H1 (cell line): Measurements from ENCODE around the gene FBXL16. TPM values are rescaled to one million over a fixed set of nuclear protein-coding genes. Genes with fewer than 3 reads are reported as not detected.
A peak's percentile ranks its signal among the peaks of the same experiment; 100 is the strongest.

Experiments used
- CTCF ChIA-PET: fragments of 300-600 bp; sonication (Branson Sonifier 250); formaldehyde crosslinking; loops from one replicate; lab custom pipeline; 2021; ENCODE audit not compliant: partially characterized antibody; lab: Charles Lee
- POLR2A ChIA-PET: fragments of 300-600 bp; sonication (Branson Sonifier 250); formaldehyde crosslinking; loops from one replicate; lab custom pipeline; 2021; ENCODE audit warnings: inconsistent platforms; ENCODE audit not compliant: partially characterized antibody; lab: Charles Lee
- DNase-seq, 2 experiments: peaks; one replicate each; pipeline versions ENCODE4 v3.0.0 to v3.0.0-alpha.2; 2010 to 2022; ENCODE audit warnings: low spot score in 2 of 2, low read depth in 1 of 2, mixed read lengths in 1 of 2
- FAIRE-seq: peaks from 2 replicates; lab custom pipeline; 2011; peaks lifted over from hg19 to GRCh38; lab: Jason Lieb, UNC
- H2AFZ ChIP-seq: 2 replicates; pipeline ENCODE4 v1.8.1; 2012; ENCODE audit warnings: low read length, inconsistent platforms
- H2AK5ac ChIP-seq: 2 replicates; pipeline ENCODE4 v1.6.1; 2013; ENCODE audit warnings: low read depth, low read length
- H2BK120ac ChIP-seq: replicated peaks from 2 replicates; pipeline ENCODE3; 2013; ENCODE audit warnings: low read depth, low read length, inconsistent platforms
- H2BK12ac ChIP-seq: 2 replicates; pipeline ENCODE4 v1.6.1; 2013; ENCODE audit warnings: low read depth, low read length
- H2BK15ac ChIP-seq: 2 replicates; pipeline ENCODE4 v1.6.1; 2013; ENCODE audit warnings: low read length
- H2BK20ac ChIP-seq: 2 replicates; pipeline ENCODE4 v1.6.1; 2013; ENCODE audit warnings: low read length
- H2BK5ac ChIP-seq: 2 replicates; pipeline ENCODE4 v1.6.1; 2013; ENCODE audit warnings: low read depth, low read length
- H3K14ac ChIP-seq: 2 replicates; pipeline ENCODE4 v1.6.1; 2013; ENCODE audit warnings: inconsistent platforms; ENCODE audit not compliant: insufficient read length
- H3K18ac ChIP-seq: 2 replicates; pipeline ENCODE4 v1.6.1; 2013; ENCODE audit warnings: low read length; ENCODE audit errors: extremely low read depth
- H3K23ac ChIP-seq: 2 replicates; pipeline ENCODE4 v1.6.1; 2013; ENCODE audit warnings: inconsistent platforms; ENCODE audit not compliant: insufficient read length
- H3K23me2 ChIP-seq: 2 replicates; pipeline ENCODE4 v1.6.1; 2013; ENCODE audit warnings: low read depth, low read length
- H3K27ac ChIP-seq: 2 replicates; pipeline ENCODE4 v1.6.1; 2011; ENCODE audit warnings: low read depth, low read length, inconsistent platforms
- H3K27me3 ChIP-seq, 4 experiments: replicated peaks in 1 of 4; 1 replicate in 1 of 4; 2 replicates in 3 of 4; pipeline versions ENCODE4 v1.6.1 to v1.8.1; 2011 to 2013; ENCODE audit warnings: low read length in 3 of 4, mild to moderate bottlenecking in 3 of 4, inconsistent platforms in 2 of 4, mixed read lengths in 2 of 4, moderate library complexity in 1 of 4; ENCODE audit not compliant: control insufficient read depth in 3 of 4, insufficient read depth in 3 of 4; ENCODE audit errors: extremely low read depth in 1 of 4
- H3K36me3 ChIP-seq, 4 experiments: 2 replicates each; pipeline versions ENCODE4 v1.6.1 to v1.8.1; 2011 to 2013; ENCODE audit warnings: mild to moderate bottlenecking in 4 of 4, low read length in 3 of 4, moderate library complexity in 2 of 4, control low read depth in 1 of 4, inconsistent platforms in 1 of 4; ENCODE audit not compliant: insufficient read depth in 4 of 4, control insufficient read depth in 2 of 4
- H3K4ac ChIP-seq: replicated peaks from 2 replicates; pipeline ENCODE3; 2013; ENCODE audit warnings: low read length, low read depth, mixed read lengths, inconsistent platforms; ENCODE audit not compliant: insufficient read length
- H3K4me1 ChIP-seq, 4 experiments: replicated peaks in 1 of 4; 1 replicate in 1 of 4; 2 replicates in 3 of 4; pipeline versions ENCODE4 v1.6.1 to v1.8.1; 2011 to 2013; ENCODE audit warnings: low read length in 3 of 4, inconsistent platforms in 2 of 4, mixed read lengths in 1 of 4; ENCODE audit not compliant: insufficient read depth in 4 of 4, control insufficient read depth in 3 of 4
- H3K4me2 ChIP-seq, 2 experiments: 2 replicates each; pipeline versions ENCODE4 v1.6.1 to v1.8.1; 2011 to 2013; ENCODE audit warnings: low read depth in 2 of 2, low read length in 2 of 2, control low read depth in 1 of 2, inconsistent platforms in 1 of 2, mild to moderate bottlenecking in 1 of 2; ENCODE audit not compliant: insufficient read depth in 1 of 2
- H3K4me3 ChIP-seq, 4 experiments: fragments of 200-600, 300-600 bp in 1 of 4; sonication (generic), shearing (Covaris generic), sonication (Bioruptor Twin) in 1 of 4; 2 replicates each; pipeline versions ENCODE4 v1.5.1 to v1.8.1; 2011 to 2016; ENCODE audit warnings: low read length in 4 of 4, low read depth in 3 of 4, control low read depth in 2 of 4, inconsistent platforms in 2 of 4, mild to moderate bottlenecking in 2 of 4, mixed read lengths in 1 of 4, moderate library complexity in 1 of 4; ENCODE audit not compliant: insufficient read depth in 2 of 4; ENCODE audit errors: extremely low read depth in 1 of 4
- H3K56ac ChIP-seq: replicated peaks from 2 replicates; pipeline ENCODE3; 2013; ENCODE audit warnings: low read depth, mild to moderate bottlenecking, mixed read lengths, low read length, inconsistent platforms; ENCODE audit not compliant: insufficient read length
- H3K79me1 ChIP-seq: 2 replicates; pipeline ENCODE4 v1.6.1; 2013; ENCODE audit warnings: low read depth, low read length, control low read depth
- H3K79me2 ChIP-seq, 2 experiments: 2 replicates each; pipeline versions ENCODE4 v1.6.1 to v1.8.1; 2012 to 2013; ENCODE audit warnings: low read length in 2 of 2, mild to moderate bottlenecking in 2 of 2, inconsistent platforms in 1 of 2; ENCODE audit not compliant: insufficient read depth in 2 of 2, control insufficient read depth in 1 of 2
- H3K9ac ChIP-seq, 4 experiments: replicated peaks in 1 of 4; 1 replicate in 1 of 4; 2 replicates in 3 of 4; pipeline versions ENCODE4 v1.6.1 to v1.8.1; 2011 to 2013; ENCODE audit warnings: low read depth in 3 of 4, low read length in 3 of 4, control low read depth in 2 of 4, mild to moderate bottlenecking in 2 of 4, moderate library complexity in 2 of 4, inconsistent platforms in 1 of 4; ENCODE audit errors: extremely low read depth in 1 of 4
- H3K9me3 ChIP-seq, 2 experiments: 2 replicates each; pipeline versions ENCODE4 v1.6.1 to v1.8.1; 2012 to 2013; ENCODE audit warnings: mild to moderate bottlenecking in 2 of 2, moderate library complexity in 2 of 2, control low read depth in 1 of 2, inconsistent platforms in 1 of 2, low read depth in 1 of 2, low read length in 1 of 2, mixed read lengths in 1 of 2; ENCODE audit not compliant: insufficient read depth in 2 of 2
- H4K20me1 ChIP-seq, 2 experiments: replicated peaks in 1 of 2; 2 replicates each; pipeline versions ENCODE3 to v1.8.1; 2011 to 2013; ENCODE audit warnings: inconsistent platforms in 2 of 2, low read length in 2 of 2, mild to moderate bottlenecking in 1 of 2; ENCODE audit not compliant: insufficient read depth in 2 of 2, control insufficient read depth in 1 of 2
- H4K5ac ChIP-seq: 2 replicates; pipeline ENCODE4 v1.6.1; 2013; ENCODE audit warnings: low read length, low read depth, mixed read lengths, inconsistent platforms; ENCODE audit not compliant: insufficient read length
- H4K8ac ChIP-seq: 2 replicates; pipeline ENCODE4 v1.8.0; 2013; ENCODE audit warnings: mild to moderate bottlenecking, moderate library complexity, low read length, inconsistent platforms; ENCODE audit not compliant: insufficient read depth; ENCODE audit errors: extremely low read depth
- H4K91ac ChIP-seq: replicated peaks from 2 replicates; pipeline ENCODE3; 2013; ENCODE audit warnings: low read length, mixed read lengths, inconsistent platforms; ENCODE audit not compliant: insufficient read length
- BRCA1 ChIP-seq: IDR thresholded peaks from 2 replicates; pipeline ENCODE4 v1.6.1; 2012; ENCODE audit warnings: low read depth, low read length, improper control_type of control experiment
- GTF2F1 ChIP-seq: IDR thresholded peaks from 2 replicates; pipeline ENCODE4 v1.6.1; 2012; ENCODE audit warnings: low read depth, low read length, improper control_type of control experiment, borderline replicate concordance
- HDAC2 ChIP-seq, 2 experiments: fragments of 300-600 bp in 1 of 2; sonication (generic) in 1 of 2; IDR thresholded peaks; 2 replicates each; pipeline ENCODE4 v1.6.1; 2011 to 2012; ENCODE audit warnings: low read depth in 2 of 2, low read length in 2 of 2, mild to moderate bottlenecking in 2 of 2, moderate library complexity in 2 of 2, borderline replicate concordance in 1 of 2, inconsistent platforms in 1 of 2
- RBBP5 ChIP-seq: IDR thresholded peaks from 2 replicates; pipeline ENCODE4 v1.7.1; 2012; ENCODE audit warnings: low read depth, mild to moderate bottlenecking, inconsistent platforms, low read length, moderate library complexity, borderline replicate concordance
- RNF2 ChIP-seq: fragments of 200-900, 300-1000 bp; sonication (generic); IDR thresholded peaks from 2 replicates; pipeline ENCODE4 v1.7.1; 2016; ENCODE audit warnings: borderline replicate concordance, low read depth, mild to moderate bottlenecking, antibody characterized with exemption, low read length; ENCODE audit not compliant: poor library complexity, severe bottlenecking; ENCODE audit errors: missing control alignments
- SAP30 ChIP-seq: fragments of 300-600 bp; sonication (generic); IDR thresholded peaks from 2 replicates; pipeline ENCODE4 v1.7.1; 2012; ENCODE audit warnings: low read length, moderate library complexity, mild to moderate bottlenecking, inconsistent platforms; ENCODE audit not compliant: insufficient read depth, insufficient replicate concordance
- SIN3A ChIP-seq, 2 experiments: IDR thresholded peaks in 1 of 2; conservative IDR thresholded peaks in 1 of 2; 2 replicates each; pipeline ENCODE4 v1.6.1; 2011 to 2012; ENCODE audit warnings: low read length in 2 of 2, improper control_type of control experiment in 1 of 2, low read depth in 1 of 2, mild to moderate bottlenecking in 1 of 2
- SP1 ChIP-seq: IDR thresholded peaks from 2 replicates; pipeline ENCODE4 v1.6.1; 2011; ENCODE audit warnings: low read depth, low read length
- YY1 ChIP-seq: IDR thresholded peaks from 2 replicates; pipeline ENCODE4 v1.6.1; 2011; ENCODE audit warnings: low read depth, mild to moderate bottlenecking, low read length
- ZNF274 ChIP-seq: IDR thresholded peaks from 2 replicates; pipeline ENCODE4 v1.7.0; 2012; ENCODE audit warnings: low read length, borderline replicate concordance; ENCODE audit errors: extremely low read depth
- WGBS, 2 experiments: shearing (Covaris generic) in 1 of 2; methylation state at CpG; one replicate each; pipeline versions ENCODE4 v1.1.6 to v1.1.7; 2013 to 2015; ENCODE audit warnings: low lambda C conversion rate in 2 of 2, mixed read lengths in 2 of 2, inconsistent platforms in 1 of 2, low coverage in 1 of 2, missing lambda C conversion rate in 1 of 2; ENCODE audit not compliant: insufficient replicate concordance in 2 of 2, insufficient coverage in 1 of 2, insufficient read length in 1 of 2; ENCODE audit errors: extremely low coverage in 1 of 2, missing lambda C conversion rate in 1 of 2; 5-methylcytosine and 5-hydroxymethylcytosine counted together
- polyA plus RNA-seq, 7 experiments: library from polyadenylated mRNA; depleted of rRNA in 3 of 7; stranded (reverse) in 5 of 7; unstranded in 2 of 7; fragments of >200 nt in 5 of 7; fragments of 200-250 nt in 2 of 7; gene quantifications; 1 replicate in 5 of 7; 2 replicates in 1 of 7; 4 replicates in 1 of 7; pipeline versions ENCODE4 v1.2.1 to v1.2.3, GENCODE V29; 2011 to 2013; ENCODE audit warnings: missing spikeins in 2 of 7, mixed read lengths in 2 of 7
- total RNA-seq: library from RNA; stranded (reverse); fragmentation: NEBNext Ultra II Directional; extraction: Animal tissue kit (Norgen Biotek cat#: 25700); gene quantifications from 2 replicates; pipeline ENCODE4 v1.2.1, GENCODE V29; 2021

FBXL16 gene
- total and polyA plus RNA-seq, 2 of the 8 experiments (the other 6 are each of a cell fraction or from before 2014, with no cell fraction given): 12.5 to 12.8 TPM

GRCh38 chr16:721765-722540, 16.4 kb upstream of the FBXL16 start:
- Histone ChIP-seq H3K9ac (no peak overlapping the region), H3K27ac (no peak overlapping the region)
- CTCF ChIA-PET: interaction anchor here (1.1 to 35.8 kb wide), 4 partner anchors 5 to 63 kb away, joined by 3 to 977 read pairs (median 700); partner anchors contain the start of genes ANTKMT, CCDC78, CHTF18 and CIAO3
- no peak for TF ChIP-seq HDAC2 (IDR thresholded peaks at IDR 0.05; ENCODE audit: borderline replicate concordance in 1 of 2, low read depth in 2 of 2, low read length in 2 of 2)
- TF ChIP-seq RBBP5: no peak
- no peak for TF ChIP-seq YY1
- TF ChIP-seq SP1: no peak
- no peak for TF ChIP-seq ZNF274
- no peak for TF ChIP-seq GTF2F1
- no peak for TF ChIP-seq BRCA1
- TF ChIP-seq SAP30: no peak
- no peak for TF ChIP-seq RNF2
- no peak for TF ChIP-seq SIN3A (conservative IDR thresholded peaks at IDR 0.05 in 1 of 2, IDR thresholded peaks at IDR 0.05 in 1 of 2; ENCODE audit: low read depth in 1 of 2, low read length in 2 of 2)

More at GRCh38 chr16:721765-722540, 16.4 kb upstream of the FBXL16 start:
- DNase-seq (no peak), FAIRE-seq (no peak)
- Histone ChIP-seq H3K4ac (peak overlapping the region; percentile 69), H3K4me2 (peak overlapping the region in 1 of 2 experiments; percentile 83; a peak in 1 of 4 replicates), H3K14ac (no peak overlapping the region), H2BK20ac (no peak overlapping the region), H3K79me2 (no peaks in the 10 kb centered on the region), H2AK5ac (no peak overlapping the region), H2AFZ (no peak overlapping the region), H3K79me1 (no peaks in the 10 kb centered on the region), H3K4me1 (peaks cover 0 to 20% (median 15%) of the 10 kb centered on the region in 4 experiments; a peak in 5 of 7 replicates), H4K20me1 (peaks cover 4 to 20% of the 10 kb centered on the region in 2 experiments), H2BK12ac (no peak overlapping the region), H3K4me3 (peak overlapping the region in 1 of 4 experiments; percentile 77; a peak in 2 of 8 replicates), H3K9me3 (no peaks in the 10 kb centered on the region; a peak in 1 of 4 replicates), H4K91ac (no peak overlapping the region), H3K56ac (no peak overlapping the region), H3K27me3 (peaks cover 0 to 20% (median 4%) of the 10 kb centered on the region in 4 experiments; a peak in 4 of 7 replicates), H3K23me2 (peaks cover 14% of the 10 kb centered on the region; the same call in 1 of the 2 replicates), H3K23ac (no peak overlapping the region), H2BK120ac (no peak overlapping the region), H2BK15ac (no peak overlapping the region), H2BK5ac (no peak overlapping the region; the same call in none of the 2 replicates), H4K8ac (peak overlapping the region; percentile 57; the same call in 1 of the 2 replicates), H3K36me3 (peaks cover 0 to 6% (median 0%) of the 10 kb centered on the region in 4 experiments; a peak in 1 of 8 replicates), H3K18ac (no peak overlapping the region; the same call in none of the 2 replicates), H4K5ac (no peak overlapping the region)
- WGBS, 2 experiments: 95% methylated on average over 43 of the region's 51 CpGs; no CpG with 5 or more reads in 1 of the 2 experiments
- POLR2A ChIA-PET: interaction anchor here (0.6 to 23.0 kb wide), 28 partner anchors 5 to 610 kb away, joined by 3 to 353 read pairs (median 5); partner anchors contain the start of genes ANTKMT, CCDC78, CHTF18 and GNG13
